ENCODE data around the gene GSE1.

Gene GSE1

GRCh38 chr16:85637061-85637807 is 24.1 kb downstream of the GSE1 start:
- Histone ChIP-seq H3K9me3 (ENCODE audit: control insufficient read depth, low read length) (no peaks in the 10 kb centered on the region), H3K4me3 (ENCODE audit: low read length) (no peak overlapping the region), H3K36me3 (ENCODE audit: control insufficient read depth, insufficient read depth, low read length) (no peaks in the 10 kb centered on the region), H3K27me3 (ENCODE audit: control insufficient read depth, insufficient read depth, low read length) (no peaks in the 10 kb centered on the region), H3K9ac (ENCODE audit: low read length) (no peak overlapping the region), H3K4me1 (ENCODE audit: control insufficient read depth, insufficient read depth, low read length) (peaks cover 52% of the 10 kb centered on the region)

GRCh38 chr16:85637808-85638647 is 24.9 kb downstream of the GSE1 start:
- H3K4me3 ChIP-seq (ENCODE audit: low read length) = no peak overlapping the region
- peaks cover 60% of the 10 kb centered on the region for H3K4me1 ChIP-seq (ENCODE audit: control insufficient read depth, insufficient read depth, low read length)
- no peaks in the 10 kb centered on the region for H3K27me3 ChIP-seq (ENCODE audit: control insufficient read depth, insufficient read depth, low read length)
- no peaks in the 10 kb centered on the region for H3K9me3 ChIP-seq (ENCODE audit: control insufficient read depth, low read length)
- H3K36me3 ChIP-seq (ENCODE audit: control insufficient read depth, insufficient read depth, low read length) = no peaks in the 10 kb centered on the region
- H3K9ac ChIP-seq (ENCODE audit: low read length) = no peak overlapping the region

GRCh38 chr16:85638695-85639409 is 25.7 kb downstream of the GSE1 start:
- Histone ChIP-seq H3K9ac (ENCODE audit: low read length) (no peak overlapping the region), H3K4me3 (ENCODE audit: low read length) (no peak overlapping the region), H3K4me1 (ENCODE audit: control insufficient read depth, insufficient read depth, low read length) (peaks cover 68% of the 10 kb centered on the region), H3K36me3 (ENCODE audit: control insufficient read depth, insufficient read depth, low read length) (no peaks in the 10 kb centered on the region), H3K9me3 (ENCODE audit: control insufficient read depth, low read length) (no peaks in the 10 kb centered on the region), H3K27me3 (ENCODE audit: control insufficient read depth, insufficient read depth, low read length) (no peaks in the 10 kb centered on the region)

- no peak overlapping the region for H3K4me3 ChIP-seq (ENCODE audit: low read length)
These were observed 26.6 kb downstream of the GSE1 start for GRCh38 chr16:85639529-85640253.

GRCh38 chr16:85640254-85640558 is 27.1 kb downstream of the GSE1 start:
- Histone ChIP-seq H3K4me3 (ENCODE audit: low read length) (no peak overlapping the region), H3K36me3 (ENCODE audit: control insufficient read depth, insufficient read depth, low read length) (no peaks in the 10 kb centered on the region), H3K27me3 (ENCODE audit: control insufficient read depth, insufficient read depth, low read length) (no peaks in the 10 kb centered on the region), H3K9me3 (ENCODE audit: control insufficient read depth, low read length) (no peaks in the 10 kb centered on the region), H3K9ac (ENCODE audit: low read length) (no peak overlapping the region), H3K4me1 (ENCODE audit: control insufficient read depth, insufficient read depth, low read length) (peaks cover 70% of the 10 kb centered on the region)

More at GRCh38 chr16:85639529-85640253, 26.6 kb downstream of the GSE1 start:
- no peaks in the 10 kb centered on the region for H3K36me3 ChIP-seq (ENCODE audit: control insufficient read depth, insufficient read depth, low read length)
- H3K27me3 ChIP-seq (ENCODE audit: control insufficient read depth, insufficient read depth, low read length) = no peaks in the 10 kb centered on the region
- no peaks in the 10 kb centered on the region for H3K9me3 ChIP-seq (ENCODE audit: control insufficient read depth, low read length)
- H3K4me1 ChIP-seq (ENCODE audit: control insufficient read depth, insufficient read depth, low read length) = peaks cover 70% of the 10 kb centered on the region
- H3K9ac ChIP-seq (ENCODE audit: low read length) = no peak overlapping the region

- no peaks in the 10 kb centered on the region for H3K9me3 ChIP-seq (ENCODE audit: control insufficient read depth, low read length)
- H3K4me1 ChIP-seq (ENCODE audit: control insufficient read depth, insufficient read depth, low read length) = peaks cover 70% of the 10 kb centered on the region
- H3K27me3 ChIP-seq (ENCODE audit: control insufficient read depth, insufficient read depth, low read length) = no peaks in the 10 kb centered on the region
- H3K4me3 ChIP-seq (ENCODE audit: low read length) = no peak overlapping the region
- no peaks in the 10 kb centered on the region for H3K36me3 ChIP-seq (ENCODE audit: control insufficient read depth, insufficient read depth, low read length)
- H3K9ac ChIP-seq (ENCODE audit: low read length) = no peak overlapping the region
These were observed 27.5 kb downstream of the GSE1 start for GRCh38 chr16:85640585-85640984.

- H3K27me3 ChIP-seq (ENCODE audit: control insufficient read depth, insufficient read depth, low read length) = no peaks in the 10 kb centered on the region
- H3K4me1 ChIP-seq (ENCODE audit: control insufficient read depth, insufficient read depth, low read length) = peaks cover 72% of the 10 kb centered on the region
- no peak overlapping the region for H3K9ac ChIP-seq (ENCODE audit: low read length)
- H3K9me3 ChIP-seq (ENCODE audit: control insufficient read depth, low read length) = no peaks in the 10 kb centered on the region
- H3K36me3 ChIP-seq (ENCODE audit: control insufficient read depth, insufficient read depth, low read length) = no peaks in the 10 kb centered on the region
- H3K4me3 ChIP-seq (ENCODE audit: low read length) = no peak overlapping the region
These were observed 28.2 kb downstream of the GSE1 start for GRCh38 chr16:85641305-85641704.

- Histone ChIP-seq H3K9ac (ENCODE audit: low read length) (no peak overlapping the region), H3K9me3 (ENCODE audit: control insufficient read depth, low read length) (no peaks in the 10 kb centered on the region), H3K27me3 (ENCODE audit: control insufficient read depth, insufficient read depth, low read length) (no peaks in the 10 kb centered on the region), H3K36me3 (ENCODE audit: control insufficient read depth, insufficient read depth, low read length) (no peaks in the 10 kb centered on the region), H3K4me1 (ENCODE audit: control insufficient read depth, insufficient read depth, low read length) (peaks cover 75% of the 10 kb centered on the region), H3K4me3 (ENCODE audit: low read length) (no peak overlapping the region)
These were observed 28.7 kb downstream of the GSE1 start for GRCh38 chr16:85641776-85642176.

GRCh38 chr16:85642762-85643358 is 29.7 kb downstream of the GSE1 start:
- no peak overlapping the region for H3K9ac ChIP-seq (ENCODE audit: low read length)

GRCh38 chr16:85643631-85644030 is 30.5 kb downstream of the GSE1 start:
- peaks cover 74% of the 10 kb centered on the region for H3K4me1 ChIP-seq (ENCODE audit: control insufficient read depth, insufficient read depth, low read length)

More at GRCh38 chr16:85642762-85643358, 29.7 kb downstream of the GSE1 start:
- Histone ChIP-seq H3K4me1 (ENCODE audit: control insufficient read depth, insufficient read depth, low read length) (peaks cover 75% of the 10 kb centered on the region), H3K36me3 (ENCODE audit: control insufficient read depth, insufficient read depth, low read length) (no peaks in the 10 kb centered on the region), H3K9me3 (ENCODE audit: control insufficient read depth, low read length) (no peaks in the 10 kb centered on the region), H3K27me3 (ENCODE audit: control insufficient read depth, insufficient read depth, low read length) (no peaks in the 10 kb centered on the region), H3K4me3 (ENCODE audit: low read length) (no peak overlapping the region)

GRCh38 chr16:85644093-85644712 is 31.1 kb downstream of the GSE1 start:
- no peak overlapping the region for H3K4me3 ChIP-seq (ENCODE audit: low read length)
- H3K4me1 ChIP-seq (ENCODE audit: control insufficient read depth, insufficient read depth, low read length) = peaks cover 69% of the 10 kb centered on the region
- no peaks in the 10 kb centered on the region for H3K9me3 ChIP-seq (ENCODE audit: control insufficient read depth, low read length)
- no peaks in the 10 kb centered on the region for H3K27me3 ChIP-seq (ENCODE audit: control insufficient read depth, insufficient read depth, low read length)
- H3K9ac ChIP-seq (ENCODE audit: low read length) = no peak overlapping the region
- H3K36me3 ChIP-seq (ENCODE audit: control insufficient read depth, insufficient read depth, low read length) = no peaks in the 10 kb centered on the region

More at GRCh38 chr16:85643631-85644030, 30.5 kb downstream of the GSE1 start:
- H3K27me3 ChIP-seq (ENCODE audit: control insufficient read depth, insufficient read depth, low read length) = no peaks in the 10 kb centered on the region
- H3K4me3 ChIP-seq (ENCODE audit: low read length) = no peak overlapping the region
- H3K9ac ChIP-seq (ENCODE audit: low read length) = no peak overlapping the region
- H3K36me3 ChIP-seq (ENCODE audit: control insufficient read depth, insufficient read depth, low read length) = no peaks in the 10 kb centered on the region
- H3K9me3 ChIP-seq (ENCODE audit: control insufficient read depth, low read length) = no peaks in the 10 kb centered on the region
